Lower leg skin (tissue), 3 donors: ENCODE results near the gene CIAO1.

Source experiments
- CTCF ChIP-seq, 3 donors: fragments of 450-650 bp; IDR thresholded peaks; one replicate each; pipeline ENCODE4 v1.5.1; 2016; ENCODE audit warnings: antibody characterized with exemption in 3 of 3, mild to moderate bottlenecking in 3 of 3, moderate library complexity in 2 of 3
- POLR2A ChIP-seq, 2 donors: fragments of 450-650 bp; IDR thresholded peaks; one replicate each; pipeline ENCODE4 v1.6.1; 2016 to 2017; ENCODE audit warnings: antibody characterized with exemption in 2 of 2, mild to moderate bottlenecking in 1 of 2, moderate library complexity in 1 of 2

DNA sequence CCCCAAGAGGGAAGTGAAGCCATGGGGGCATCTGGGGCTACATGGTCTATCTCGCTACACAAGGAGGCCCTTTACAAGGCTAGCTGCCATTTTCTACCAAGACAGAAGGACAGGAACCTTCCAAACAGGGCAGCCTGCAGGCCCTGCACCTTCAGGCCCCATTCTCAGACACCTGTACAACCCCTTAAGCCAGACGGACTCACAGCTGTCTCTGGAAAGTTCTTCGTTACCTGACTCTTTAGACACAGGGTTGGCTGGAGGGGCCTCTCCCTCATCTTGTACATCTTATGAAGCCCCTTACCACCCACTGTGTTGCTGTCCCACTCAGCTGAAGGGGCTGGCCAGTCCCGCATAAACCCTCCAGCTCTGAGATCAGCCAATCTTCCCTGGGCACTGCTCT, 17.4 kb upstream of the CIAO1 start:
- TF ChIP-seq CTCF (IDR thresholded peaks at IDR 0.05) (no peak), POLR2A (IDR thresholded peaks at IDR 0.05) (no peak)
